Loucy (cell line): ENCODE results near the gene PPFIA4.

Experiments used
- CTCF ChIP-seq: fragments of 200-600 bp; sonication (generic); conservative IDR thresholded peaks from 2 replicates; pipeline ENCODE4 v1.5.1; 2014; ENCODE audit warnings: mild to moderate bottlenecking, antibody characterized with exemption, low read length
- EZH2phosphoT487 ChIP-seq: fragments of 200-600 bp; IDR thresholded peaks from 2 replicates; pipeline ENCODE4 v1.6.1; 2018; ENCODE audit warnings: antibody characterized with exemption, mild to moderate bottlenecking, moderate library complexity, borderline replicate concordance

DNA sequence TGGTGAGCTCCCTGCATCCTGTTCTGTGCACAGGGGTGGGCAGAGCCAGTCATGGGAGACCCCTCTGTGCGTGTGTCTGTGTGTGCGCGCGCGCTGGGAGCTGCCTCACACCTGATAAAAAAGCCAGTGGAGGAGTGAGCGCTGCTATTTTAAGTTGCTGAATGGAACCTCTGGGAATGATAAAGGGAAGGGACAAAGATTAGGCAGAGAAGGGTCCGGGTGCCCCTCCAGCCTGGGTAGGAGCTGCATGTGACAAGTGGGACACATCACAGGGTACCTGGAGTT is 102.1 kb downstream of the PPFIA4 start:
- TF ChIP-seq CTCF, result no peak
- no peak for TF ChIP-seq EZH2phosphoT487
